Immature natural killer cell (primary cell): ENCODE results near the gene ARPP19. TPM values are rescaled to one million over a fixed set of nuclear protein-coding genes. Genes with fewer than 3 reads are reported as not detected.
A peak's percentile ranks its signal among the peaks of the same experiment; 100 is the strongest.
"Not testable (repeated sequence)": the region's sequence is repeated elsewhere in the genome, so short reads cannot be mapped to it uniquely, and the experiment has no call there.

Experiments used
- DNase-seq, 3 donors: peaks; one replicate each; pipeline ENCODE4 v3.0.0; 2022; ENCODE audit warnings: mixed read lengths in 1 of 3
- H3K27ac Mint-ChIP-seq, 6 donors: one replicate each; pipeline ENCODE4 v1.8.0; 2020; ENCODE audit warnings: mixed read lengths in 6 of 6, mild to moderate bottlenecking in 5 of 6, inconsistent platforms in 4 of 6, moderate library complexity in 3 of 6
- H3K27me3 Mint-ChIP-seq, 3 donors: one replicate each; pipeline ENCODE4 v1.8.0; 2020 to 2021; ENCODE audit warnings: low read depth in 3 of 3, mild to moderate bottlenecking in 3 of 3, mixed read lengths in 3 of 3, moderate library complexity in 3 of 3, inconsistent platforms in 1 of 3
- H3K36me3 Mint-ChIP-seq, 3 donors: one replicate each; pipeline ENCODE4 v1.8.0; 2020; ENCODE audit warnings: mixed read lengths in 3 of 3, inconsistent platforms in 2 of 3, mild to moderate bottlenecking in 2 of 3
- H3K4me1 Mint-ChIP-seq, 2 donors: one replicate each; pipeline ENCODE4 v1.8.0; 2020; ENCODE audit warnings: inconsistent platforms in 2 of 2, mild to moderate bottlenecking in 2 of 2, mixed read lengths in 2 of 2, moderate library complexity in 1 of 2
- H3K4me3 Mint-ChIP-seq, 5 donors: one replicate each; pipeline ENCODE4 v1.8.0; 2020; ENCODE audit warnings: mild to moderate bottlenecking in 5 of 5, mixed read lengths in 5 of 5, inconsistent platforms in 3 of 5, moderate library complexity in 3 of 5
- H3K9me3 Mint-ChIP-seq, 6 donors: one replicate each; pipeline ENCODE4 v1.8.0; 2020; ENCODE audit warnings: mild to moderate bottlenecking in 6 of 6, mixed read lengths in 6 of 6, inconsistent platforms in 4 of 6, moderate library complexity in 3 of 6
- polyA plus RNA-seq, 3 donors: library from polyadenylated mRNA; unstranded; fragments of 300-500 nt; fragmentation: Illumina TruSeq; gene quantifications; one replicate each; pipeline ENCODE4 v1.2.3, GENCODE V29; 2021

The ARPP19 gene
- polyA plus RNA-seq, 3 donors from 2014 or later: 62.9 to 88.5 (median 71.2) TPM

GRCh38 chr15:52563501-52564060 lies 5.2 kb downstream of the ARPP19 start:
- peaks cover 4 to 10% (median 6%) of the 10 kb centered on the region in 3 donors for H3K27me3 Mint-ChIP-seq
- H3K36me3 Mint-ChIP-seq: no peaks in the 10 kb centered on the region
- DNase-seq: no peak
- peak overlapping the region in 1 of 6 donors; percentile 4 for H3K27ac Mint-ChIP-seq
- H3K4me1 Mint-ChIP-seq: peaks cover 58 to 90% of the 10 kb centered on the region in 2 donors
- H3K9me3 Mint-ChIP-seq: no peaks in the 10 kb centered on the region
- no peak overlapping the region for H3K4me3 Mint-ChIP-seq

GRCh38 chr15:52559575-52559974 lies 9.3 kb downstream of the ARPP19 start:
- Mint-ChIP-seq H3K4me3 (peak overlapping the region in 1 of 5 donors; percentile 78), H3K27me3 (peaks cover 0 to 1% (median 0%) of the 10 kb centered on the region in 3 donors), H3K27ac (peak overlapping the region in 4 of 6 donors; percentile 28 to 87 (median 78)), H3K36me3 (peaks cover 0 to 9% (median 5%) of the 10 kb centered on the region in 3 donors), H3K9me3 (no peaks in the 10 kb centered on the region), H3K4me1 (peaks cover 42 to 84% of the 10 kb centered on the region in 2 donors)
- DNase-seq: no peak

- H3K4me1 Mint-ChIP-seq: peaks cover 40 to 84% of the 10 kb centered on the region in 2 donors
- H3K36me3 Mint-ChIP-seq: peaks cover 0 to 11% (median 7%) of the 10 kb centered on the region in 3 donors
- H3K27me3 Mint-ChIP-seq: peaks cover 0 to 1% (median 0%) of the 10 kb centered on the region in 3 donors
- no peak for DNase-seq
- H3K27ac Mint-ChIP-seq: peak overlapping the region in 4 of 6 donors; percentile 28 to 87 (median 78)
- peak overlapping the region in 2 of 5 donors; percentile 52 to 78 for H3K4me3 Mint-ChIP-seq
- H3K9me3 Mint-ChIP-seq: no peaks in the 10 kb centered on the region
Observed at GRCh38 chr15:52559022-52559421, 9.8 kb downstream of the ARPP19 start.

GRCh38 chr15:52558196-52558595 lies 10.6 kb downstream of the ARPP19 start:
- Mint-ChIP-seq H3K27me3 (peaks cover 0 to 1% (median 0%) of the 10 kb centered on the region in 3 donors), H3K36me3 (peaks cover 0 to 11% (median 7%) of the 10 kb centered on the region in 3 donors), H3K4me3 (peak overlapping the region in 2 of 5 donors; percentile 20 to 78), H3K27ac (peak overlapping the region in 5 of 6 donors; percentile 54 to 87 (median 76)), H3K9me3 (no peaks in the 10 kb centered on the region), H3K4me1 (peaks cover 37 to 82% of the 10 kb centered on the region in 2 donors)
- DNase-seq: peak in 2 of 3 donors; percentile 14 to 50

GRCh38 chr15:52557274-52557641 lies 11.6 kb downstream of the ARPP19 start:
- H3K4me3 Mint-ChIP-seq: no peak overlapping the region
- H3K27ac Mint-ChIP-seq: no peak overlapping the region
- DNase-seq: no peak
- peaks cover 0 to 1% (median 0%) of the 10 kb centered on the region in 3 donors for H3K27me3 Mint-ChIP-seq
- H3K36me3 Mint-ChIP-seq: peaks cover 0 to 11% (median 7%) of the 10 kb centered on the region in 3 donors
- H3K9me3 Mint-ChIP-seq: no peaks in the 10 kb centered on the region
- peaks cover 34 to 75% of the 10 kb centered on the region in 2 donors for H3K4me1 Mint-ChIP-seq

- H3K27me3 Mint-ChIP-seq: peaks cover 0 to 1% (median 0%) of the 10 kb centered on the region in 3 donors
- H3K27ac Mint-ChIP-seq: peak overlapping the region in 1 of 6 donors; percentile 43
- peaks cover 2 to 11% (median 7%) of the 10 kb centered on the region in 3 donors for H3K36me3 Mint-ChIP-seq
- peaks cover 34 to 74% of the 10 kb centered on the region in 2 donors for H3K4me1 Mint-ChIP-seq
- DNase-seq: no peak
- no peak overlapping the region for H3K4me3 Mint-ChIP-seq
- H3K9me3 Mint-ChIP-seq: no peaks in the 10 kb centered on the region
Observed at GRCh38 chr15:52556524-52557273, 12.1 kb downstream of the ARPP19 start.

GRCh38 chr15:52552303-52552702 lies 16.5 kb downstream of the ARPP19 start:
- Mint-ChIP-seq H3K4me1 (peaks cover 11 to 38% of the 10 kb centered on the region in 2 donors), H3K27ac (no peak overlapping the region), H3K9me3 (no peaks in the 10 kb centered on the region), H3K36me3 (peaks cover 16 to 36% (median 16%) of the 10 kb centered on the region in 3 donors), H3K27me3 (no peaks in the 10 kb centered on the region), H3K4me3 (no peak overlapping the region)
- DNase-seq: no peak

GRCh38 chr15:52551762-52552161 lies 17.1 kb downstream of the ARPP19 start:
- peaks cover 14 to 43% of the 10 kb centered on the region in 2 donors for H3K4me1 Mint-ChIP-seq
- no peak for DNase-seq
- H3K27ac Mint-ChIP-seq: peak overlapping the region in 3 of 6 donors; percentile 9 to 49 (median 34)
- peak overlapping the region in 2 of 5 donors; percentile 1 to 7 for H3K4me3 Mint-ChIP-seq
- H3K27me3 Mint-ChIP-seq: no peaks in the 10 kb centered on the region
- no peaks in the 10 kb centered on the region for H3K9me3 Mint-ChIP-seq
- peaks cover 16 to 36% (median 22%) of the 10 kb centered on the region in 3 donors for H3K36me3 Mint-ChIP-seq

GRCh38 chr15:52551186-52551585 lies 17.6 kb downstream of the ARPP19 start:
- H3K27ac Mint-ChIP-seq, DNase-seq, H3K4me3 Mint-ChIP-seq, H3K9me3 Mint-ChIP-seq, H3K27me3 Mint-ChIP-seq: not testable (repeated sequence)
- peaks cover 13 to 32% (median 26%) of the 10 kb centered on the region in 3 donors for H3K36me3 Mint-ChIP-seq
- H3K4me1 Mint-ChIP-seq: peaks cover 19 to 43% of the 10 kb centered on the region in 2 donors

- peaks cover 19 to 22% of the 10 kb centered on the region in 2 donors for H3K4me1 Mint-ChIP-seq
- peaks cover 9 to 34% (median 30%) of the 10 kb centered on the region in 3 donors for H3K36me3 Mint-ChIP-seq
- peak overlapping the region; percentile 80 to 90 (median 86) for H3K27ac Mint-ChIP-seq
- peak overlapping the region; percentile 45 to 79 (median 73) for H3K4me3 Mint-ChIP-seq
- DNase-seq: peak; percentile 48 to 65 (median 57)
- H3K9me3 Mint-ChIP-seq: no peaks in the 10 kb centered on the region
- H3K27me3 Mint-ChIP-seq: peaks cover 0 to 2% (median 2%) of the 10 kb centered on the region in 3 donors
Observed at GRCh38 chr15:52546031-52546751, 22.6 kb downstream of the ARPP19 start.

- H3K4me3 Mint-ChIP-seq: peak overlapping the region in 1 of 5 donors; percentile 13
- H3K4me1 Mint-ChIP-seq: peaks cover 10 to 17% of the 10 kb centered on the region in 2 donors
- DNase-seq: no peak
- peaks cover 0 to 2% (median 0%) of the 10 kb centered on the region in 6 donors for H3K9me3 Mint-ChIP-seq
- H3K27me3 Mint-ChIP-seq: peaks cover 2% of the 10 kb centered on the region in 3 donors
- H3K36me3 Mint-ChIP-seq: peaks cover 0 to 4% (median under 1%) of the 10 kb centered on the region in 3 donors
- no peak overlapping the region for H3K27ac Mint-ChIP-seq
Observed at GRCh38 chr15:52540374-52541012, 28.3 kb downstream of the ARPP19 start.

- H3K4me3 Mint-ChIP-seq: no peak overlapping the region
- H3K36me3 Mint-ChIP-seq: peaks cover 0 to under 1% (median 0%) of the 10 kb centered on the region in 3 donors
- H3K27ac Mint-ChIP-seq: no peak overlapping the region
- H3K27me3 Mint-ChIP-seq: peaks cover 0 to 3% (median 2%) of the 10 kb centered on the region in 3 donors
- peaks cover 0 to 2% (median 0%) of the 10 kb centered on the region in 6 donors for H3K9me3 Mint-ChIP-seq
- DNase-seq: no peak
- H3K4me1 Mint-ChIP-seq: peaks cover 9 to 15% of the 10 kb centered on the region in 2 donors
Observed at GRCh38 chr15:52537459-52537858, 31.4 kb downstream of the ARPP19 start.

GRCh38 chr15:52532427-52532826 lies 36.4 kb downstream of the ARPP19 start:
- Mint-ChIP-seq H3K4me3 (no peak overlapping the region), H3K9me3 (no peaks in the 10 kb centered on the region), H3K27ac (no peak overlapping the region)

More at GRCh38 chr15:52532427-52532826, 36.4 kb downstream of the ARPP19 start:
- Mint-ChIP-seq H3K36me3 (peaks cover 0 to 3% (median 0%) of the 10 kb centered on the region in 3 donors), H3K4me1 (peaks cover 18 to 19% of the 10 kb centered on the region in 2 donors), H3K27me3 (peaks cover 2 to 10% (median 5%) of the 10 kb centered on the region in 3 donors)
- no peak for DNase-seq
